GM19397 (cell line): ENCODE results near the gene MED27.

Experiments used
- ATAC-seq: cut with Tn5 transposase; IDR thresholded peaks from one replicate; pipeline ENCODE4 v1.9.1; 2021; ENCODE audit warnings: mild to moderate bottlenecking, moderate library complexity; ENCODE audit not compliant: unreplicated experiment

The MED27 gene, protein sequence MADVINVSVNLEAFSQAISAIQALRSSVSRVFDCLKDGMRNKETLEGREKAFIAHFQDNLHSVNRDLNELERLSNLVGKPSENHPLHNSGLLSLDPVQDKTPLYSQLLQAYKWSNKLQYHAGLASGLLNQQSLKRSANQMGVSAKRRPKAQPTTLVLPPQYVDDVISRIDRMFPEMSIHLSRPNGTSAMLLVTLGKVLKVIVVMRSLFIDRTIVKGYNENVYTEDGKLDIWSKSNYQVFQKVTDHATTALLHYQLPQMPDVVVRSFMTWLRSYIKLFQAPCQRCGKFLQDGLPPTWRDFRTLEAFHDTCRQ

DNA sequence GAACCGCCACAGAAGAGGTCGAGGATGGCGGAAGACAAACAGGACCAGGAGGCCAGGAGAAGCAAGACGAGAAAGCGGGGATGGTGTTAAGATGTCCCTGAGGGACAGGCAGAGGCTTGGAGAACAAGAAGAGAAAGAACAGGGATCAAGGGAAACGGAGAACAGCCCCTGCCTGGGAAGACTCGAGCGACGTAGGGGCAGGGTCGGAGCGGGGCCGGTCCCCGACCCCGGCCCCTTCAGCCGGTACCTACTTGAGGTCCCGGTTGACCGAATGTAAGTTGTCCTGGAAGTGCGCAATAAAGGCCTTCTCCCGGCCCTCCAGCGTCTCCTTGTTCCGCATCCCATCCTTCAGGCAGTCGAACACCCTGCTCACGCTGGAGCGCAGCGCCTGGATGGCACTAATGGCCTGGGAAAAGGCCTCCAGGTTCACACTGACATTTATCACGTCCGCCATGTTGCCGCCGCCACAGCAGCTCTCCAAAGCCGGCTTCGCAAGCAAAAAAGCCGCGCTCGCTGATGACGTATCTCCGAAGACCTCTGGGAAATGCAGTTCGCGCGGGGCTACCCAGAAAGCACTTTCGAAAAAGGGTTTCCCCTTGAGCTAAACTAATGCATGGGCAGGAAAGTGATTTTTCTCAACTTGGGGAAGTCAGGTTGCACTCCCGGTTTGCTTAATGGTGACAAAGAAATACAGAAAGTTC is at the start of gene MED27:
Gene MED27 (minus strand): TSS at position 477 of the 701 bp plus-strand sequence. CDS start 23 bp downstream, at position 454.
- peak; percentile 90 for ATAC-seq

DNA sequence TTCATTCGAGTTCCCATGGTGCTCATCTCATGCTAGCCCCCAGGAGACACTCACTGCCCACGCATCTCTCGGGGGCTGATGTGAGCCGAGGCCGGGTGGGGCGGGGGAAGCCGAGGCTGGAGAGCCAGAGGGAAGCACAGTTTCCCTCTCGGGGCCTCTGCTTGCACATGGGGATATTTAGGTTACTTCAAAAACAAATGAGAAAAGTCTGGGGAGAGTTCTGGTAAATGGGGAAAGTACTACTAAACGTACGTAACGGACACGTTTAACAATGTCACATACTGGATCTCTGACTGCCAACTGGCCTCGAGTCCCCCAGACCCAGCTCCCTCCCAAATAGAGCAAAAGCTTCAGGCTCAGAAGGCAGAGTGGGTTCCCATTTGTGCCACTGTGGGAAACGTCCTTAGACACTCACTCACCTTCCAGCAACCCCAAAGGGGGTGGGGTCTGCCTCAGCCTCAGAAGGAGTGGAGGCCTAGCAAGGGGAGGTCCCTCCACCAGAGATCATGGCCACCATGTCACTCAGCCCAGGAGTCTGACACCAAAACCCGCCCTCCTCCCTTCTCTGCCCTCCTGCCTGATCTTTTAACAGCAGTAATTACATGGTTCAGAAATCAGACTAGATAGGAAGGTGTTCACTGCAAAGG is 48.3 kb upstream of the MED27 start:
- ATAC-seq = no peak

DNA sequence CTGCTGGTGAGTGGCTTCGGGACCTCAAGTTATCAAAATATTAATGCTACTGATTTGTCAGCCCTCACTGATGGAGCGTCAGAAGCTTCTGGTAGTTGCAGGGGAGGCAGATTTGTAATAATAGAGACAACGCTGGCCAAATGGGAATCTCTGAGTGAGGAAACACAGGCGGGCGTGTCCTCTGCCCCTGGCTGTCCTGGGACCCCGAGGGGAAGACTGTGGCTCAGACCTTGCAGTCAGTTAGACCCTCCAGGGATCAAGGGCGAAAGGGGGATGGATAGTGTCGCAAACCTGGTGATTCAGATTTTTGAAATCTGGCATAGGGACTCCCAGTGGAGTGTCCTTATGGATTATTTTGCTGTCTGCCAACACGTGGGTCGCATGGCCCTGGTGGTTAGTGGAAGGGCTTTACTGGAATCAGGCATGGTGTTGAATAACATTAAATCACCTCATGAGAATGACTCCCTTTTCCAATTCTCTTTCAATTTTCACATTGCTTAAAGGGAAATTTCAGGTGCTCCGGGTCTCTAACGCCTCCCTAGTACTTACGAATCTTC is 47.1 kb upstream of the MED27 start:
- no peak for ATAC-seq

DNA sequence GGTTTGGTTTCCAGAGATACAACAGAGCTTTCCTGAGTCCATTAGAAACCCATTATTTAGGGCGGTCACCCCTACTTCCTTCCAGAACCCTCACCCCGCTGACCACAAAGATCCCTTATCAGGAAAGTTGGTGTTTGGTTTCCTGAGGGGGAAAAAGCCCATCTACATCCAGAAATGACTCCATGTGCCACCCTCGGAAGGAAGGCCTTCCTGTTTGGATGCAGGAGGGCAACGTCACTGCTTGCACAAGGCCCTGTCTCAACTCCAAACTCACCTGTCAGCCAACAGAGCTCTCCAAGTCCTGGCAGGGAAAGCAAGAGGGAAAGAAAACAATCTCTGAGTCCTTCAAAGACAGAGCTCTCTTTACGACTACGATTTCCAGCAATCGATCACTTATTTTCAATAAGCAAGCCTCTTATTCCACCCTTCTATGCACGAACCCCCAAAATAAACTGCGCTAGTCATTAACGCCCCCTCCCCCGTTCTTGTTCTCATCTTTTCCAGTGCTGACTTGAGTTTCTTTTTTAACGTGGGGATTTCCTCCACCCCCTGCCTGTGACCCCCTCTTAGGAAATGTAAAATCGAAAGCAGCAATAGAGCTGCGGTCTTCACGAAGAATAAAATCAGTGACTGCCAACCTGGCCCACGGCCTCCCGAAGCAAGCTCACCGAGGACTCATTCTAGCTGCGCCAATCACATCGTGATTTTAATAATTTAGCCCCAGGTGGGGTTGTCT is 46.4 kb upstream of the MED27 start:
- ATAC-seq = no peak

DNA sequence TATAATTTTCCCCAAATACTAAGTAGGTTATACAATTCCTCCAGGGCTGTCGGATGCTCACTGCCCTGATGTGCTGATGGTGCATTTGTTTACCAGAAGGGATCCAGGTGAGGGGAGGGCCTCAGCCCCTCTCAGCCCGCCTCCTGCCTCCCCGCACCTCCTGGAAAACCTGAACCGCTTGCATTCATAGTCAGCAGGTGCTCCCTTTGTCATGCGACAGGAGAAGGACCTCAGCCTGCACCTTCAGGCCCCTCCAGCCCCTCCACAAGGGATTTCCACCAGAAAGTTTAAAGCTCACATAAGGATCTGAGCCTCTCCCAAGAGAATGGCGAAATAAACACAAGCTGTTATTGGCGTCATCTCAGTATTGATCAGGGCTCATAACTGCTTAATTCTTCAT is 45.7 kb upstream of the MED27 start:
- no peak for ATAC-seq

DNA sequence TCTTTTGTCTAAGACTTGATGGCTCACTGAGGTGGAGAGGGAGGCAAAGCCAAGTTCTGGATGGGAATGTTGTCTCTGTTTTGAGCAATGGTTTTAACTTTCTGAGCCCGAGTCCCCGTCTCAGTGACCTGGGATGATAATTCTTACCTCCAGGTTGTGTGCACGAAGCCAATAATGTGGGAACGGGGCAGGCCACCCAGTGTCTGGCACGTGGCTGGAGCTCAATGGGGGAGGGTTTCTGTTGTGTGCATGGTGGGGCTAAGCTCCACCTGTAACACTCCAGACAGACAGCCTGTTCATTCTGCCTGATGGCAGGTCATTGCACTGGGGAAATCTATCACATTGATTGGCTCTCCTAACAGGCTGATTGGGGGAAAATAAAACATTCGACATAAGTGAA is 45.1 kb upstream of the MED27 start:
- ATAC-seq = no peak

DNA sequence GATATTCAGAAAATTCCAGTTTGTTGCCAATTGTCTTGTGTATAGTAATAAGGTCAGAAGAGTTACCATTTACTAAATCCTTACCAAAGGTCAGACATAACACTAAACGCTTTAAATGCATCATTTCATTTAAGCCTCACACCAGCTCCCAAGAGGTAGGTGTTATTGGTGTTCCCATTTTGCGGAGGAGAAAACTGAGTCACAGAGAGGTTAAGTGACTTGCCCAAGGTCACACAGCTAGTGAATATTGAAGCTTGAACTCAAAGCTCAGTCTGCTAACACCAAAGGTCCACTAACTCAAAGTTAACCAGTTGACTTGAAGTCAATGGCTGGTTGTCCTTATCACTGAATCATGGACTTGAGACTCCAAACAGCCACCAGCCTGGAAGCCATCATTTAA is 41.4 kb upstream of the MED27 start:
- ATAC-seq = no peak

DNA sequence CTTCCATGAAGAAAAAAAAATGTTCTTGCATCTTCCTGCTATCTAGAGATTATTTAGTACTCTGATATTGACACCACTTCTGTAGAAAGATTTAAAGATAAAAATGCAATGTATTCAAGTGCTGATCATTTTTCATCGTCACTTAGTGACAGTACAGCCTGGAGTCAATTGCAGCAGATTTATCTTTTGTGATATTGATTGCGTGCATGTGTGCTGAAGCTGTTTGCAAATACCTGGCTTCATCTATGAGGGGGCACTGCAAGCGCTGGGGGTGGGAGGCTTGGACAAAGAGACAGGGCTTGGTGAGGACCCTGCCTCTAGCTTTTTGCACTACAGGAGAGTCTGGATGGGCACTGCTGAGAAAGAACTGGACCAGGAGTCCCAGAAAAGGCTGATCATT is 38.0 kb upstream of the MED27 start:
- ATAC-seq = no peak

DNA sequence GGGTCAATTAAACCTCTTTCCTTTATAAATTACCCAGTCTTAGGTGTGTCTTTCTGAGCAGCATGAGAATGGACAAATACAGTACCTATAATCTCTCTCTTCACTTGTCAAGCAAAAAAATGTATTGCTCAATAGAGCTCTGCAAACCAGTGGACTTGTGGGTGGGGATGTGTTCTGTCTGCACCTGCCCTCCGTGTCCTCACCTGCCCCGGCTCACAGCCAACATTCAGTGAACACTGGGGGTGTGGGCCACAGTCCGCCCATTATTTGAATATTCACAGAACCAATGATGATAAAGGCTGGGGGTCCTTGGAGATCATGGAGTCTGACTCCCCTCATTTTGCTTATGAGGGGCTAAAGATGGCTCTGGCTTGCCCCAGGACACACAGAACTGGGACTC is 36.9 kb upstream of the MED27 start:
- no peak for ATAC-seq

DNA sequence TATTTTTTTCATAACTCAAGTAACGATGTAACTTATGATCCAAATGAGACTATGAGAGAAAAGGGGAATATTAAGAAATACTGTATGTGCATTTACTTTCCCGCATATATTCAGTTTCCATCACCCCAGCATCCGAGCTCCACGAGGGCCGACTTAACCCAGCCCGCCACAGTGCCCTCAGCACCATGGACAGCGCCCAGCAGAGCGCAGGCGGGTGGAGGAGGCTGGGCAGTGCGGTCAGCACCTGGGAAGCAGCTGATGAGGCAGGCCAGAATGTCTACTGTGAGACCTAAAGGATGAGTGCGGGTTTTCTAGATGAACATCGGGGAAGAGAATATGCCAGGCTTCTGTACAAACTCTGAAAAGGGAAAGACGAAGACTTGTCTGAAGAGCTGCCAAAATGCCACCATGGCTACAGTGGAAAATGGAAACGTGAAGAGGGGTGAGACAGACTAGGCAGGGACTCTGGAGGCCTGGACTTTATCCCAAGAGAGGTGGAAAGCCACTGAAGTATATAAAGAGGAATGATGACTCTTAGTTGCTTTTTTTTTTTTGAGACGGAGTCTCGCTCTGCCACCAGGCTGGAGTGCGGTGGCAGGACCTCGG is 34.5 kb upstream of the MED27 start:
- no peak for ATAC-seq

DNA sequence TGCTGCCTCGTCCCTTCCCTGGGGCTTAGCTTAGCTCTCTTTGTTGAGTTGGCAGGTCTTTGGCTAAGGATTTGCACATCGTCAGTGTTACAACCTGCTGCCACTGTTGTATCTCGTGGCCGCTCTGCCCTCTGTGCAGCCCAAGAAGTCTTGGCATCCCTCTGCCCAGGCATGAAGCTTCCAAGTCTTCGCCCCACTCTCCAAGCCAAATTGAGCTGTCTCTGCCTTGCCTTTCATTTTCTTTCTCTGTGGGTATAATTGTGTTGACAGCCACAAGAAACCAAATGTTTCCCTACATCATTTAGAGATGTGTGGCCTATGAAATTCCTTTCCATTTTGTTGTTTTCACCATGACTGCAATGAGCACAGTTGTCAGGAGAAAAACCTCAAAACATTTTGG is 29.6 kb upstream of the MED27 start:
- ATAC-seq = no peak

DNA sequence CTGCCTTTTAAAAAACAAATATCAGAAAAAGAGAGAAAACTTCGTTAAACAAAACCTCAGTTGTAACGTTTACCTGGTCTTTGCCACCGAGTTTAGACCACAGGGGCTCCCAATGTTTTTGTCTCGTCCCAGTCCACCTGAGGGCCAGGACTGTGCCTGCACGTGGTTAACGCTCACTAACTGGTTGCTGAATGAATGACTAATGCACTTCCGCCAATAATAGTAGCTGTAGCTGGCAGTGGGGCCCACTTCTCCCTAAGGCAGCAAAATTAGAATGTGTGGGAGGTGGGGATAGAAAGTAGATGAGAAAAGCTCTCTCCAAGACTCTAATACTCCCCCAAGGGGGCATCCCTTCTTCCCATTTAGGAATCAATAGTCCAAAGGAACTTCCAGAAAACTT is 29.1 kb upstream of the MED27 start:
- no peak for ATAC-seq

DNA sequence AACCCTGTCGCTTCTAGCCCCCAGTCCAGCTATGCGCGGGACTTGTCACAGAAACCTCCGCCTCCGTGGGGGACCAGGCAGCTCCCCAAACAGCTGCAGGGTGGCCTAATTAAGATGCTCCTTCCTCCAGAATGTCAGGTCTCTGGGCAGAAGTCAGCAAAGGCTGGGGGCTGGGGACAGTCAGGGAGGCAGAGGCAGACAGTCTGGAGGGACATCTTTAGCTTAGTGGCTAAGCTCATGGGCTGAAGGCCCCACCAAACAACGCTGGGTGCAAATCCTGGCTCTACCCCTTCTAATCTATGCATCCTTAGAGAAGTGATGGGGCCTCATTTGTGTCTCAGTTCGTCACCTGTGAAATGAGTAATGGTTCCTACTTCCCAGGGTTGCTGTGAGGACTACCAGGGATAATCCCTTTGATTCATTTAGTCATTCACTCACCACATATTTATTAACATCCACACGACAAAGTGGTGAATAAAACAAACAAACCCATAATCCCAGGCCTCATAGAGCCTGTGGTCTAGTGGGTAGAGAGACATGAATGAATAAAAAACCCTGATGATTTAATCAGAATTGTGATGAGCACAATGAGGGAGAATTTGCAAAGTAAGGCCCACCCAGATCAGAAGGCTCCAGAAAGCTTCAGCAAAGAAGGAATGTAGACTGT is 20.2 kb upstream of the MED27 start:
- no peak for ATAC-seq

DNA sequence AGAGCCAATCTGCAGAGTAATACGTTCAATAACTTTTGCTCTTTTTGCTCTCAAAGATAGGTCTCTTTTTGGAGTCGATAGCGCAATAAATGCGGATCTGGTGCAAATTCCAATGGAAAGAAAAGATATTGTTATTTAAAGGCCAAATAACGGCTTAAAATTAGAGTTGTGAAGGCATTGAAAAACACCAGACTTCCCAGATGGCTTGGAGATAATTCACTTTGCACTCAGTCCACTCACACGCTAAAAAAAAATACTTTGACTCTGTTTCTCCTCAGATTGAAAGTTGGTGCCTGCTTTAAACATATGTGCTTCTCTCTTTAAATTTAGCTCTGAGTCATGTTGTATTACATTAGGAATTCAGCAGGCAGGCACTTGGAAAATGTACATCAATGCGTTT is 19.5 kb upstream of the MED27 start:
- no peak for ATAC-seq

DNA sequence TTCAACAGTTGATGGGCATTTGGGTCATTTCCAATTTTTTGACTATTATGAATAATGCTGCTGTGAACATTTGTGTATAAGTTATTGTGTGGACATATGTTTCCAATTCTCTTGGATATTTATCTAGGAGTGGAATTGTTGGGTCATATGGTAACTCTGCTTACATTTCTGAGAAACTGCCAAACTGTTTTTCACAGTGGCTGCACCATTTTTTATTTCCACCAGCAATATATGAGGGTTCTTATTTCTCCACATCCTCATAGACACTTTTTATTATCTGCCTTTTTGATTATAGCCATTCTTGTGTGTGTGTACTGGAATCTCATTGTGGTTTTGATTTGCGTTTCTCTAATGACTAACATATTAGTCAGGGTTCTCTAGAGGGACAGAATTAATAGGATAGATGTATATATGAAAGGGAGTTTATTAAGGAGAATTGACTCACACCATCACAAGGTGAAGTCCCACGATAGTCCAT is 14.7 kb upstream of the MED27 start:
- ATAC-seq = no peak

DNA sequence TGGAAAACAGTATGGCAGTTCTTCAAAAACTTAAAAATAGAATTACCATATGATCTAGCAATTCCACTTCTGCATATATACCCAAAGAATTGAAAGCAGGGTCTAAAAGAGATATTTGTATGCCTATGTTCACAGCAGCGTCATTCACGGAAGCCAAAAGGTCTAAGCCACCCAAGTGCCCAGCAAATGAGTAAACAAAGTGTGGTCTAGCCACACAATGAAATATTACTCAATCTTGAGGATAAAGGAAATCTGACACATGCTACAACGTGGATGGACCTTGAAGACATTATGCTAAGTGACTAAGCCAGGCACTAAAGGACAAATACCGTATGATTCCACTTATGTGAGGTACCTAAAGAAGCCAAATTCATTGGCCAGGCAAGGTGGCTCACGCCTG is 11.1 kb upstream of the MED27 start:
- ATAC-seq = no peak

DNA sequence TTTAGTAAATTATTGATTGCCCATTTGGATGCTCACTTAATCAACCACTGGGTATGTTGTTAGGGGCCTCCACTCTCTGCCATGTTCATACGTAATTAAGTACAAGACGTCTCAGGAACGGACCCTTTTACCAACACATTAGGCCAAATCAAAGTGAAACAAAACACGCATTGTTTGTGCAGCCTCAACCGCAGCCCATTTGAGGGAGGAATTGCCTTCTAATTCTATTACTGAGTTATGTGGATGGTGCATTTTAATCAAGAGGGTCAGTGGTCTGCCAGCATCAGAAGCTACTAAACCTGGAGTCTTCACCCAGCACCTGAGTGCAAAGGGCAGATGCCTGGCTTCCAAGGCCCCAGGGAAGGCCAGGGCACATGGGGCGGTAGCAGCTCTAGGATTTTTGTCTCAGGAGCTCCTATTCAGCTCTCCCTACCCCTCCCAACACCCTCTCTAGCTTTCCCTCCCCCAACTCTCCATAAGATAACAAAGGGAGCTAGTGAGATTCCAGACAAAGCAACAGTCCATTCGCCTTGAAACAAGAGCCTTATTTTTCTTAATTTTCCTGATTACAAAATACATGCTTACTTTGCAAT is 7.9 kb upstream of the MED27 start:
- ATAC-seq = no peak

DNA sequence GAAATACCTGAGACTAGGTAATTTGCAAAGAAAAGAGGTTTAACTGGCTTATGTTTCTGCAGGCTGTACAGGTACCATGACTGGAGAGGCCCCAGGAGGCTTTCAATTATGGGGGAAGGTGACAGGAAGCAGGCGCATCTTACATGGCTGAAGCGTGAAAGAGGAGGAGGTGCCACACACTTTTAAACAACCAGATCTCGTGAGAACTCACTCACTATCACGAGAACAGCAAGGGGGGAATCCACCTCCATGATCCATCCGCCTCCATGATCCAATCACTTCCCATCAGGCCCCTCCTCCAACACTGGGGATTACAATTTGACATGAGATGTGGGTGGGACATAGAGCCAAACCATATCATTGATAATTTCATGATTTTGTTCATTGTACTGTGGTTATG is 2.5 kb upstream of the MED27 start:
- ATAC-seq = no peak

DNA sequence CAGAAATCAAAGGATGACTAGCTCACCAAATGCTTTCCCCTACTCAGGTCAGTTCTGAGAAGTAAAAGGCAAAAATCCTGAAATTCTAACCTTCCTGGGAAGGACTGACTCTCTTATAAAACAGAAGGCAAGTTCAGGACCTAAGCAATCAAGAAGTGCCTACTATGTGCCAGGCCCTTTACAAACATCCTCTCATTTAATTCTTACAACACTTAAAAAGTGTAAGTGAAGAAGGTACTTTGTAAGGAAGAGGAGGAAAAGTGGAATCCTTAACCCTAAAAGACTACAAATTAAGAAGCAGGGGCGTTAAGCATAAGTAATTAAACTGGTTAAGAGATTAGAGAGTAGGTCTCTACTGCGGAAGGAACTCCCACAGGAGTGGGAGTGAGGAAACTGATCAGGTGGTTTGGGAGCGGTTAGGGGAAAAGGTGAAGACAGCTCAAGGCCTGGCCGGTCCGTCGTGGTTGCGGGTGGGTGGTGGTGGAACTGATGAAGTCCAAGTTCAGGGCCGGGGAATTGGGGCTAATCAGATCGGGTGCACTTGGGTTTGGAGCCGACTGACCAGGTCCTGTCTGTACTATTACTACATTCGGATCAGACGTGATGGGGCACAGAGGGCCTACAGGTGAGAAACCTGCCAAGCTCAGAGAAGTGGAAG is 839 bp downstream of the MED27 start:
- ATAC-seq = no peak
